Measurements from ENCODE around the gene ZNF141.
A peak's percentile ranks its signal among the peaks of the same experiment; 100 is the strongest.
"Not testable (repeated sequence)": the region's sequence is repeated elsewhere in the genome, so short reads cannot be mapped to it uniquely, and the experiment has no call there.

Gene ZNF141

DNA sequence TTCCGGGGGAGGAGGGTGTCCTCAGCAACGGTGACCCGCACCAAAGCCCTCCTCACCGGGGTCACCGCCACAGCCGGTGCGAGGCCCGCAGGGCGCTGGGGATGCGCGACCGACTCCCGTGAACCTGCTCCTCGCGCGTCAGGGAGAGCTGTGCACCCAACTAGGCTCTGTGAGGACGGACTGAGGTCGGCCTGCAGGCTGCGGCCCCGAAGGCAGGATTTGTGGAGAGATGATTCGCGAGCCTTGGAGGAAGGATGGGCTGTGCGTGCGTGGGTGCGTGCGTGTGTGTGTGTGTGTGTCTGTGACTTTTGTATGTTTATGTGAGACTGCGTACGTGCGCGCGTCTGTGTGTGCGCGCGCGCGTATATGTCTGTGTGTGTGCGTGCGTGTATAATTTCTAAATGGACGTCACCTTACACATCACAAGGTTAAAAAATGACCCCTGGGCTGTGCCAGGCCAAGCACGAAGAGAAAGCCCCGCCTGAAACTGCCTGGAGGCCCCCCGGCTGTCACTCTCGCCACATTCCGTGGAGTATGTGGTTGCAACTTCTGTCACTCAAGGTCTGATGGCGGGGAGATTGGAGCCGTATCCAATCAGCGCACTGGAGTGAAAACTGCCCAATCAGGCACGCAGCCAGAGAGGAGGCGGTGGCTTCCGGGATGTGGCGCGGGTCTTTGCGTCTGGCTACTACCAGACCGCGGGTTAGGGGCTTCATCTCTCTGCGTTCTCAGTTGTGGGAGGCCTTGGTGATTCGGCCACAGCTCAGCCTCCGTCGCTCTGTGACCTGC lies at the start of gene ZNF141:
TSS of gene ZNF141 (plus strand) at position 672 of the 789 bp plus-strand sequence. CDS start 170 bp downstream, outside the sequence.
- Mint-ChIP-seq H3K36me3 (ENCODE audit: low read depth) (peaks cover 54% of the 10 kb centered on the region), H3K9me3 (peaks cover 46% of the 10 kb centered on the region), H3K27ac (peak within 1 kb of the TSS; percentile 99), H3K4me1 (ENCODE audit: low read depth) (peaks cover 10% of the 10 kb centered on the region), H3K27me3 (ENCODE audit: low read depth) (peaks cover 4% of the 10 kb centered on the region), H3K4me3 (peak within 1 kb of the TSS; percentile 99)
- DNase-seq (ENCODE audit: low spot score) = peak; percentile 92

DNA sequence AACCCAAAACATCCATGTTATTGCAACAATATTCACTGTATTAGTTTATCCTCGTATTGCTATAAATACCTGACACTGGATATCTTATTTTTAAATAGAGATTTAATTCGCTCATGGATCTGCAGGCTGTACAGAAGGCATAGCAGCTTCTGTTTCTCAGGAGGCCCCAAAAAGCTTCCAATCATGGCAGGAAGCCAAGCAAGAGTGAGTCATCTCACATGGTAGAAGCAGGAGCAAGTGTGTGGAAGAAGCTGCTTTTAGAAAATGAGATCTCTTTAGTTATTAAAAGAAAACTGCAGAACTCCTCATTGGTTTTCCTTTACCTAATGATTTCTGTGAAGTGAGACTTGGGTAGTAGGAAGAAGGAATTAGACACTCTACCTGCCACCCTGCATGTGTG lies 48.7 kb upstream of the ZNF141 start:
- Mint-ChIP-seq H3K4me1 (ENCODE audit: low read depth) (no peaks in the 10 kb centered on the region), H3K9me3 (peaks cover 48% of the 10 kb centered on the region), H3K27ac (no peak overlapping the region), H3K4me3 (no peak overlapping the region), H3K36me3 (ENCODE audit: low read depth) (peaks cover 2% of the 10 kb centered on the region), H3K27me3 (ENCODE audit: low read depth) (no peaks in the 10 kb centered on the region)
- no peak for DNase-seq (ENCODE audit: low spot score)

DNA sequence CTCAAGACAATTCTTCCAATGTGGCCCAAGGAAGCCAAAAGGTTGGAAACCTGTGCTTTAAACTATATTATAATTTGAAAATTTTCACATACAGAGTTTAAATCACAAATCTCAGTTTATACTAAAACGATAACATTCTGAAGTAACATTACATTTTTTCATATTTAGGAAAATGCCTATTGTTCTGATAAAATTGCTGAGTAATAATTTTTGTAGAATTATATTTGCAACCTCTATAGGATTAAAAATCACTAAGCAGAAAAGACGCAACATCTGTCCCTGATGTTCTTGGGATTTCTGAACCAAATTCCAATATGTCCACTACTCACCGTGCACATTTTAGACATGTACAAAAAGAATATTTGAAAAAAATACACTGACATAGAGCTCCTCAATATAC lies 42.9 kb upstream of the ZNF141 start:
- Mint-ChIP-seq H3K27me3 (ENCODE audit: low read depth) (no peaks in the 10 kb centered on the region), H3K27ac (no peak overlapping the region), H3K9me3 (peaks cover 49% of the 10 kb centered on the region), H3K4me3 (no peak overlapping the region), H3K4me1 (ENCODE audit: low read depth) (no peaks in the 10 kb centered on the region), H3K36me3 (ENCODE audit: low read depth) (no peaks in the 10 kb centered on the region)
- no peak for DNase-seq (ENCODE audit: low spot score)

DNA sequence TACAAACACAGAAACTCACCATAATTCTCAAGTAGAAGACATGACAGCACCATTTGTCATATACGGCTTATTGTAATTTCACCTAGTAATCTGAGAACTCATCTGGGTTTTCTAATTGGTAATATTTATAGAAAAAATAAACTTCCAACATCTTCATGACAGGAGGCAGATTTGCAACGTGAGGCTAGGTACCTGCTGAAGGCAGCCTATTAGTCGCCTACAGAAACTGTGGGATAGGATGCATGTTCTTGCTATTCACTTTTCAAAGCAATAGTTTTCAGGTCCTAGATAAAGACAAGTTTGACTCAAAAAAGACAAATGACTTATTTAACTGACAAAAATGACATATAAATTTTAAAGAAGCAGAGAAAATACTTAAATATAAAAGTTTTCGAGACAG lies 35.2 kb upstream of the ZNF141 start:
- no peak for DNase-seq (ENCODE audit: low spot score)
- Mint-ChIP-seq H3K27ac (no peak overlapping the region), H3K4me3 (no peak overlapping the region), H3K27me3 (ENCODE audit: low read depth) (no peaks in the 10 kb centered on the region), H3K36me3 (ENCODE audit: low read depth) (no peaks in the 10 kb centered on the region), H3K9me3 (peaks cover 52% of the 10 kb centered on the region), H3K4me1 (ENCODE audit: low read depth) (no peaks in the 10 kb centered on the region)

DNA sequence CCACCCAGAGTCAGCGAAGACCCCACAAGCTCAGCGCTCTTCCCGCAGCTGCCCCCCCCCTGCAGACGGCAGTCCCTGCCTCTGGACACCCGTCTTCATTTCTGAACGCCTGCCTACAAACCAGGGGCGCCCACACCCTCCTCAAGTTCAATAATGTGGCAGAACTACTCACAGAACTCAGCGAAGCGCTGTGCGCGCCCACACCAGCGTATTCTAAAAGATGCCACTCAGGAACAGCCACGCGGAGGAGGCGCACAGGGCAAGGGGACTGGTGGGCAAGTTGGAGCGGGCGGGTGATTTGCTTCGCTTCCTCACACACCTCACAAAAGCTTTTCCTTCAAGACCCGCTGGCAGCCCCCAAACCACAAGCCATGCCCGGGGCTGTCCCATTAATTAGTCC lies 33.1 kb upstream of the ZNF141 start:
- not testable (repeated sequence) for H3K27ac Mint-ChIP-seq; H3K4me1 Mint-ChIP-seq (ENCODE audit: low read depth); H3K4me3 Mint-ChIP-seq; H3K27me3 Mint-ChIP-seq (ENCODE audit: low read depth); DNase-seq (ENCODE audit: low spot score); H3K36me3 Mint-ChIP-seq (ENCODE audit: low read depth)
- H3K9me3 Mint-ChIP-seq = peaks cover 48% of the 10 kb centered on the region

DNA sequence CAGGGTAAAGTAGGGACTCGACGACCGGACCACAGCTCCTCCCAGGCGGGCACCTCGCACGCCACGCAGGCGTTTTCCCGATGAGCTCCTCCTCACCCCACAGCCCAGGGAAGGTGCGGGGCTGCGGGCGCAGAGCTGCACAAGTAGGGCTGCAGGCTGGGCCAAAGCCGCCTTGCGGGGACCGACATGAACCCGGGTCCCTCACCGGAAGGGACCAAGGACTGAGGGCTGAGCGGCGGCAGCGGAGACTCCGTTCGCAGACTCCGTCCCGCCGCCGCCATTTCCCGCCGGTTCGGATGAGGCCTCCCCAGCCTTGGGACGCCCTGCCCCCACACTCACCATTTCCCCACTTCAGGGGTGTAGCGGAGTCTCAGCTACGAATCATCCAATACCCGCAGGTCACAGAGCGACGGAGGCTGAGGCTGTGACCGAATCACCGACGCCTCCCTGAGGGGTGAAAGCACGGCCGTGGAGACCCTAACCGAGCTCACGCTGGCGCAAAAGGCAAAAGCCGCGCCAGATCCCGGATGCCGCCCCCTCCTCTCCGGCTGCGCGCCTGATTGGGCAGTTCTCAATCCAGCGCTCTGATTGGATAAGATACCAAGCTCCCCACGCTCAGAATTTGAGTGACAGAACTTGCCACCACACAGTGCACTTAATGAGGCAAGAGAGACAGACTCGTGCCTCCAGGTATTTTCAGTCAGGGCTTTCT lies 32.5 kb upstream of the ZNF141 start, which contains the start of gene ZNF732:
TSS of gene ZNF732 (minus strand) at position 506 of the 712 bp plus-strand sequence. CDS start at position 342, 164 bp downstream.
- Mint-ChIP-seq H3K27me3 (ENCODE audit: low read depth) (no peaks in the 10 kb centered on the region), H3K4me3 (no peak within 1 kb of the TSS), H3K9me3 (peaks cover 48% of the 10 kb centered on the region), H3K36me3 (ENCODE audit: low read depth) (no peaks in the 10 kb centered on the region), H3K4me1 (ENCODE audit: low read depth) (no peaks in the 10 kb centered on the region), H3K27ac (no peak within 1 kb of the TSS)
- DNase-seq (ENCODE audit: low spot score) = no peak

DNA sequence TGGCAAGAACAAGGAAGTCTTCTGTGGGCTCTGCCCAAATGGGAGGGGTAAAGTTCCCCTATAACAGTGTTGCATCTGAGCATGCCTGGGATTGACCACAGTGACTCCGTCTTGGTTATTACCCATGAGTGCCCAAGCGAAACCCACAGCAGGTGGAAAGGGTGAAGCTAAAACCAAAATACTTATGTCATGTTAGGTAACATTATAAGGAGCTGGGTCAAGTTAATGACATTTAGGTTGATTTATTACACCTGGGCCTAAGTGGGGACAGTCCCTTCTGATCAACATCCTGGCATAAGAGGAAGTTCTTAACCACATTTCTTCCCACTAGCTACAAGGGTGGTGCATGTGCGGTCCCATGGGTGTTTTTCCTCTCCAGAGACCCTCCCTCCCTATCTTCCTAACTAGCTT lies 31.1 kb upstream of the ZNF141 start:
- Mint-ChIP-seq H3K4me1 (ENCODE audit: low read depth) (no peaks in the 10 kb centered on the region), H3K27ac (no peak overlapping the region), H3K36me3 (ENCODE audit: low read depth) (no peaks in the 10 kb centered on the region), H3K4me3 (no peak overlapping the region), H3K27me3 (ENCODE audit: low read depth) (no peaks in the 10 kb centered on the region), H3K9me3 (peaks cover 50% of the 10 kb centered on the region)
- DNase-seq (ENCODE audit: low spot score) = no peak

DNA sequence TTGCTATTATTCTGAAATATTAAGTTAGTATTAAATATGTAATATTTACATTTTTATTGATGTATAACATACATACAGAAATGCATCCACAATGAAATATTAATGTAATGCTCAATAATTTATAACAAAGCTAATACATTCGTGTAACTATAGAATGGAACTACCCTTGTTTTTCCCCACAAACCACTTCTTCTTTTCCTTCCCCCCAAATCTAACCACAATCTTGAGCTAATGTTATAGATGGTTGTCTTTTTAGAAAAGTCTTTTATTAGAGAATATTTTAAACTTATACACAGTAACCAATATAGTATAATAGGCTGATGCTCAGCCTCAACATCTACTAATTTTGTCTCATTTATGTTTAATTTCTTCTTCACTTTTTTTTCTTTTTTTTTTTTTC lies 27.8 kb upstream of the ZNF141 start:
- H3K27me3 Mint-ChIP-seq (ENCODE audit: low read depth) = no peaks in the 10 kb centered on the region

DNA sequence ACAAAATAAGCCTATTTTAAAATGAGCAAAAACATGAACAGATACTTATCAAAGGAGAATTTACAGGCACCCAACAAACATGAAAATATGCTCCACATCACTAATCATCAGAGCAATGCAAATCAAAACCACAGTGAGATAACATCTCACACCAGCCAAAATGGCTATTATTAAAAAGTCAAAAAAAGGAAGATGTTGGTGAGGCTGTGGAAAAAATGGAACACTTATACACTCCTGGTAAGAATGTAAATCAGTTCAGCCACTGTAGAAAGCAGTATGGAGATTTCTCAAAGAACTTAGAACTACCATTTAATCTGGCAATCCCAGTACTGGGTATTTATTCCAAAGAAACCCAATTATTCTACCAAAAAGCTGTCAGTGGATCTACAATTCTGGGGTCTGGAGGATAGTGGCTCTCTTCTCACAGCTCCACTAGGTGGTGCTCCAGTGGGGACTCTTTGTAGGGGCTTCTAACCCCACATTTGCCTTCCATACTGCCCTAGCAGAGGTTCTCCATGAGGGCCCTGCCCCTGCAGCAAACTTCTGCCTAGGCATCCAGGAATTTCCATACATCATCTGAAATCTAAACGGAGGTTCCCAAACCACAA lies 23.2 kb upstream of the ZNF141 start:
- Mint-ChIP-seq H3K4me1 (ENCODE audit: low read depth) (no peaks in the 10 kb centered on the region), H3K36me3 (ENCODE audit: low read depth) (peaks cover 2% of the 10 kb centered on the region), H3K9me3 (peaks cover 42% of the 10 kb centered on the region), H3K27ac (no peak overlapping the region), H3K4me3 (no peak overlapping the region), H3K27me3 (ENCODE audit: low read depth) (no peaks in the 10 kb centered on the region)
- no peak for DNase-seq (ENCODE audit: low spot score)

More for the DNA sequence above, 27.8 kb upstream of the ZNF141 start:
- Mint-ChIP-seq H3K4me3 (no peak overlapping the region), H3K9me3 (peaks cover 33% of the 10 kb centered on the region), H3K36me3 (ENCODE audit: low read depth) (no peaks in the 10 kb centered on the region), H3K4me1 (ENCODE audit: low read depth) (no peaks in the 10 kb centered on the region), H3K27ac (no peak overlapping the region)
- no peak for DNase-seq (ENCODE audit: low spot score)

DNA sequence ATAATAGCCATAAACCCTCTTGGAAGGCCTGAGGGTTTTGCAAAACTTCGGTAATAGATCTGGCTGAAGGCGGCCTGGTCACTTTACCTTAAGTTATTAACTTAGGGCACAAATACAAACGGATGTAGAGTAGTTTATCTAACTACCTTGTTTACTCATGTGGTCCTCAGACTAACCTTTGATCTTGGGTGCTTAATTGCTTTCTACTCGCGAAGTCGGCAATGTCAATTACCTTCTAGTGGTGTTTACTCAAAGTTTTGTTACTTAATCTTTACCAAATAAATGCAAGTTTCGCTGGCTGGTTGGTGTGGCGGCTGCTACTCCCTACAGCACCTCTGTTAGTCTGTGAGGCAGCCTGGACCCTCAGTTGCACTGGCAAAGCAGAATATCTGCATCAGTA lies 8.9 kb upstream of the ZNF141 start:
- Mint-ChIP-seq H3K4me3 (no peak overlapping the region), H3K9me3 (peaks cover 30% of the 10 kb centered on the region), H3K27ac (no peak overlapping the region), H3K27me3 (ENCODE audit: low read depth) (no peaks in the 10 kb centered on the region), H3K4me1 (ENCODE audit: low read depth) (no peaks in the 10 kb centered on the region), H3K36me3 (ENCODE audit: low read depth) (no peaks in the 10 kb centered on the region)
- no peak for DNase-seq (ENCODE audit: low spot score)

DNA sequence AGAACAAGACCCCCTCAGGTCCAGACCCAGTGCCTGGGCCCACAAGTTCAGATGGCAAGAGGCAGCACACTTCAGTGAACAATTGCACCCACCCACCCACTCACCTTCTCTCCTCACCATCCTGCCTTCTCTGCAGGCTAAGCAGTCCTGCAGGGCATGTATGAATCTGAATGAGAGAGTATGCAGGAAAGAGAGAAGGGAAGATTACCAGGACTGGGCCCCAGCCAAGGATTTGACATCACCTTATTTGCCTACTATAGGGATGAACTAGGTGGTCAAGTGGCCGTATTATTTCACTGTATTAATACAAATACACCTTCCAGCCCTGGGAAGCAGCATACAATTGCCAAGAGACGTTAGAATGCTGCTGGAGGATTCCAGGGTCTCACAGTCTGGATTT lies 2.1 kb upstream of the ZNF141 start:
- Mint-ChIP-seq H3K4me3 (peak overlapping the region; percentile 76), H3K27ac (no peak overlapping the region), H3K9me3 (peaks cover 29% of the 10 kb centered on the region), H3K27me3 (ENCODE audit: low read depth) (peaks cover 4% of the 10 kb centered on the region), H3K36me3 (ENCODE audit: low read depth) (peaks cover 36% of the 10 kb centered on the region), H3K4me1 (ENCODE audit: low read depth) (peaks cover 10% of the 10 kb centered on the region)
- DNase-seq (ENCODE audit: low spot score) = no peak

DNA sequence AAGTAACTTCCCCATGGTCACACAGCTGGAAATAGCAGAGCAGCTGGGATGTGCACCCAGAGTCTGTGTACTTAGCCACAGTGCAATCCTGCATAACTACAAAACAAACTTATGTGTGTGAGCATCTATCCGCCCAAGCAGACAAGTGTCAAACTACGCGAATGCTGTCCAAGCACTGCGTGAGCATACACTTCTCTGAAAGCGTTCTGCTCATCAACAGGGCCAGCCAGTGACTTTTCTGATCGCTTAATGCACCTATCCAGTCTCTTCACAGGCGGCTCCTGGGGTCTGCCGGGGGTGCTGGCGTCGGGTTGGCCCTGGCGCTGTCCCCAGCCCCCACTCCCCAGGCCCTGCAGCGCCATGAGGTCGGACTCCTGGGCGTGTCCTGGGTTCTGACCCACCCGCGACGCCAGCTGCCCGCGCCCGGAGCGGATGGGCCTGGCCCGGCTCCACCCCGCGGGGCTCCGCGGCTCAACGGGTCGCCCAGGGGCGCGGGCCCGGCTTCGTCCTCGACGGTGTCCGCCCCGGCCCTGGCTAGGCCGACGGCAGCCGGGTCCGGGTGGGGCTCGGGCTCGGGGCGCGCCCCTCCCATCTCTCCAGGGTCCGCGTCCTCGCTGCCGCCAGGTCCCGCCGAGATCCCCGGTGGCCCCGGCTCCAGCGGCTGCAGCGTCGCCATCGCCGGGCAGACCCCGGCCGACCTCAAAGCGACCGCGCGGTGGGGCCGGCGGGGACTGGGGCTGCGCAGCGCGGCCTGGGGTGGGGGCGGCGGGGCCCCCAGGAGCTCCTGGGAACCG lies 1.3 kb upstream of the ZNF141 start:
- Mint-ChIP-seq H3K27me3 (ENCODE audit: low read depth) (peaks cover 4% of the 10 kb centered on the region), H3K36me3 (ENCODE audit: low read depth) (peaks cover 43% of the 10 kb centered on the region)

DNA sequence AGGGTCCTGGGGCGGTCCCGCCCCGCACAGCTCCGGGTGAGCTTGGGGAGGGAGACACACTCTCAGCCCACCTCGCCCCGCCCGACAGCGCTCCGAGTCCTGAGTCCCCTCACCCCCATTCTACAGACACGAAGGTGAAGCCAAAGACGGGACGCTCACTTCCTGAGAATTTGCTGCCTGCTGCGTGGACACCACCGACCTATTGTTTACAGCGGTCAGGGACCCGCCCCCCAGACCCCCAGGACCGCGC lies 796 bp upstream of the ZNF141 start:
- Mint-ChIP-seq H3K27ac (peak overlapping the region; percentile 99), H3K4me3 (peak overlapping the region; percentile 99), H3K36me3 (ENCODE audit: low read depth) (peaks cover 48% of the 10 kb centered on the region), H3K9me3 (peaks cover 41% of the 10 kb centered on the region), H3K4me1 (ENCODE audit: low read depth) (peaks cover 10% of the 10 kb centered on the region), H3K27me3 (ENCODE audit: low read depth) (peaks cover 4% of the 10 kb centered on the region)
- no peak for DNase-seq (ENCODE audit: low spot score)

More for the DNA sequence above, 1.3 kb upstream of the ZNF141 start:
- peaks cover 36% of the 10 kb centered on the region for H3K9me3 Mint-ChIP-seq
- H3K4me3 Mint-ChIP-seq = peak overlapping the region; percentile 76
- H3K27ac Mint-ChIP-seq = peak overlapping the region; percentile 57
- H3K4me1 Mint-ChIP-seq (ENCODE audit: low read depth) = peaks cover 10% of the 10 kb centered on the region
- DNase-seq (ENCODE audit: low spot score) = no peak
